ENCODE data around the gene FAM181A. TPM values are rescaled to one million over a fixed set of nuclear protein-coding genes. Genes with fewer than 3 reads are reported as not detected.

The FAM181A gene
- total and polyA plus RNA-seq, 2 experiments from 2014 or later = not detected

DNA sequence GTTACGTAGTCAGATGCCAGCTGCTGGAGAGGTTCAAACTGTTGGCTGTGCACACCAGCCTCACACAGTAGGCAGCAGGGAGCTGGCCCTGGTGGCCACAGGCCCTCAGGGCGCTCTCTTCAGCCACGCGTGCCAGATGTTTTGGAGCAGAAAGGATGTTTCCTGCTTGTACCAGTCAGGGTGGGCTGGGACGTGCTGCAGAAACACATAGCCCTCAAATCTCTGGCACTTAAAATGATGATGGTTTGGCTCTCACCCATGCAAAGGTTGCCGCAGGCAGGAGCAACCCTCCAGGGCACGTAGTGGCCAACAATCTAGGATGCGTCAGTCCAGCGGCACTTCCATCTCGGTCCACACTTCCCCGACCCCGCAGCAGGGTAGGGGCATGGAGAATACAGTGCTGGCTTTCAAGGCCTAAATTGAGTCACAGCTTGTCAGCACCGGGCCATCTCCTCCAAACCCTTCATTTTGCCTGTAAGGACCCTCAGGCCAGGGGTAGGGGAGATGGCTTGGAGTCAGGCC is 1.7 kb upstream of the FAM181A start:
- Mint-ChIP-seq H3K36me3 (ENCODE audit: low read depth) (no peaks in the 10 kb centered on the region; the same call in 2 of the 3 replicates), H3K27ac (no peak overlapping the region), H3K4me3 (no peak overlapping the region), H3K27me3 (ENCODE audit: insufficient read depth, low read depth, poor library complexity) (peaks cover 11% of the 10 kb centered on the region), H3K9me3 (no peaks in the 10 kb centered on the region), H3K4me1 (no peaks in the 10 kb centered on the region; the same call in 1 of the 3 replicates)
- no peaks in the 10 kb centered on the region for H3K27me3 ChIP-seq (ENCODE audit: insufficient read depth)
- H2AFZ ChIP-seq = no peak overlapping the region
- no peak for TF ChIP-seq EZH2 (IDR thresholded peaks at IDR 0.05; ENCODE audit: low read depth, unreplicated experiment)
- TF ChIP-seq ZNF331 (CRISPR knock-in tag; IDR thresholded peaks at IDR 0.05; ENCODE audit: low read depth) = no peak
- TF ChIP-seq STAT1 (IDR thresholded peaks at IDR 0.05; ENCODE audit: unreplicated experiment) = no peak
- H4K20me1 ChIP-seq (replicated peaks; ENCODE audit: insufficient read depth) = no peaks in the 10 kb centered on the region
- DNase-seq (ENCODE audit: low spot score) = no peak
- no peak overlapping the region for H3K4me2 ChIP-seq
- H3K27ac ChIP-seq (ENCODE audit: low read depth) = no peak overlapping the region
- H3K79me2 ChIP-seq (replicated peaks; ENCODE audit: insufficient read depth) = no peaks in the 10 kb centered on the region
- no peaks in the 10 kb centered on the region for H3F3A ChIP-seq (replicated peaks; ENCODE audit: low read depth)
- H3K36me3 ChIP-seq (ENCODE audit: insufficient read depth) = no peaks in the 10 kb centered on the region
- ATAC-seq = no peak
- H3K4me3 ChIP-seq = no peak overlapping the region
- no peaks in the 10 kb centered on the region for H3K9me2 ChIP-seq (ENCODE audit: insufficient read depth)
- no peaks in the 10 kb centered on the region for H3K4me1 ChIP-seq (ENCODE audit: insufficient read depth)

GRCh38 chr14:93926245-93926872 is 785 bp upstream of the FAM181A start:
- DNase-seq (ENCODE audit: low spot score) = no peak
- no peak overlapping the region for H3K4me3 ChIP-seq
- Mint-ChIP-seq H3K9me3 (no peaks in the 10 kb centered on the region), H3K36me3 (ENCODE audit: low read depth) (no peaks in the 10 kb centered on the region; the same call in 2 of the 3 replicates), H3K4me1 (no peaks in the 10 kb centered on the region; the same call in 1 of the 3 replicates), H3K27ac (no peak overlapping the region), H3K4me3 (no peak overlapping the region), H3K27me3 (ENCODE audit: insufficient read depth, low read depth, poor library complexity) (peaks cover 12% of the 10 kb centered on the region)
- H2AFZ ChIP-seq = no peak overlapping the region
- no peak for ATAC-seq
- no peaks in the 10 kb centered on the region for H4K20me1 ChIP-seq (replicated peaks; ENCODE audit: insufficient read depth)
- H3K27ac ChIP-seq (ENCODE audit: low read depth) = no peak overlapping the region
- H3K27me3 ChIP-seq (ENCODE audit: insufficient read depth) = no peaks in the 10 kb centered on the region
- no peaks in the 10 kb centered on the region for H3K36me3 ChIP-seq (ENCODE audit: insufficient read depth)
- no peak overlapping the region for H3K4me2 ChIP-seq
- no peaks in the 10 kb centered on the region for H3K9me2 ChIP-seq (ENCODE audit: insufficient read depth)
- H3K4me1 ChIP-seq (ENCODE audit: insufficient read depth) = no peaks in the 10 kb centered on the region
- H3K79me2 ChIP-seq (replicated peaks; ENCODE audit: insufficient read depth) = no peaks in the 10 kb centered on the region
- no peaks in the 10 kb centered on the region for H3F3A ChIP-seq (replicated peaks; ENCODE audit: low read depth)
- TF ChIP-seq NANOG (IDR thresholded peaks at IDR 0.05; ENCODE audit: borderline replicate concordance) (no peak), CREB1 (CRISPR knock-in tag; IDR thresholded peaks at IDR 0.05; ENCODE audit: low read depth) (no peak), POLR2AphosphoS5 (IDR thresholded peaks at IDR 0.05; ENCODE audit: low read depth) (no peak), ZNF114 (CRISPR knock-in tag; IDR thresholded peaks at IDR 0.05) (no peak), ZNF462 (CRISPR knock-in tag; IDR thresholded peaks at IDR 0.05) (no peak), EZH2 (IDR thresholded peaks at IDR 0.05; ENCODE audit: low read depth, unreplicated experiment) (no peak), JUNB (IDR thresholded peaks at IDR 0.05; ENCODE audit: unreplicated experiment) (no peak), EZH2phosphoT487 (IDR thresholded peaks at IDR 0.05; ENCODE audit: unreplicated experiment) (no peak), ETS1 (IDR thresholded peaks at IDR 0.05) (no peak), ZNF331 (CRISPR knock-in tag; IDR thresholded peaks at IDR 0.05; ENCODE audit: low read depth) (no peak)
- TF ChIP-seq, protein P1, sequence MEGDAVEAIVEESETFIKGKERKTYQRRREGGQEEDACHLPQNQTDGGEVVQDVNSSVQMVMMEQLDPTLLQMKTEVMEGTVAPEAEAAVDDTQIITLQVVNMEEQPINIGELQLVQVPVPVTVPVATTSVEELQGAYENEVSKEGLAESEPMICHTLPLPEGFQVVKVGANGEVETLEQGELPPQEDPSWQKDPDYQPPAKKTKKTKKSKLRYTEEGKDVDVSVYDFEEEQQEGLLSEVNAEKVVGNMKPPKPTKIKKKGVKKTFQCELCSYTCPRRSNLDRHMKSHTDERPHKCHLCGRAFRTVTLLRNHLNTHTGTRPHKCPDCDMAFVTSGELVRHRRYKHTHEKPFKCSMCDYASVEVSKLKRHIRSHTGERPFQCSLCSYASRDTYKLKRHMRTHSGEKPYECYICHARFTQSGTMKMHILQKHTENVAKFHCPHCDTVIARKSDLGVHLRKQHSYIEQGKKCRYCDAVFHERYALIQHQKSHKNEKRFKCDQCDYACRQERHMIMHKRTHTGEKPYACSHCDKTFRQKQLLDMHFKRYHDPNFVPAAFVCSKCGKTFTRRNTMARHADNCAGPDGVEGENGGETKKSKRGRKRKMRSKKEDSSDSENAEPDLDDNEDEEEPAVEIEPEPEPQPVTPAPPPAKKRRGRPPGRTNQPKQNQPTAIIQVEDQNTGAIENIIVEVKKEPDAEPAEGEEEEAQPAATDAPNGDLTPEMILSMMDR (conservative IDR thresholded peaks at IDR 0.05; ENCODE audit: low read depth in 2 of 2) = no peak
